Trophoblast cell (in vitro differentiated cells and primary cell): ENCODE data around the gene GINS3.

ENCODE experiments used
- DNase-seq, 2 donors: peaks; one replicate each; pipeline ENCODE4 v3.0.0-alpha.2; 2016
- H2AFZ ChIP-seq: 2 replicates; pipeline ENCODE4 v1.6.1; 2013; ENCODE audit warnings: low read length, moderate library complexity, mild to moderate bottlenecking; ENCODE audit not compliant: insufficient read depth, poor library complexity
- H2AK5ac ChIP-seq: 2 replicates; pipeline ENCODE4 v1.6.1; 2013; ENCODE audit warnings: mild to moderate bottlenecking, low read length
- H2BK120ac ChIP-seq: 2 replicates; pipeline ENCODE4 v1.6.1; 2013; ENCODE audit warnings: low read length, mild to moderate bottlenecking, moderate library complexity; ENCODE audit not compliant: insufficient read depth, poor library complexity
- H2BK12ac ChIP-seq: 2 replicates; pipeline ENCODE4 v1.6.1; 2013; ENCODE audit warnings: mild to moderate bottlenecking, low read length, moderate library complexity
- H2BK5ac ChIP-seq: 2 replicates; pipeline ENCODE4 v1.6.1; 2013; ENCODE audit warnings: low read length, low read depth, moderate library complexity, mild to moderate bottlenecking; ENCODE audit not compliant: poor library complexity
- H3K14ac ChIP-seq: 2 replicates; pipeline ENCODE4 v1.6.1; 2013; ENCODE audit warnings: mild to moderate bottlenecking, low read length
- H3K18ac ChIP-seq: 2 replicates; pipeline ENCODE4 v1.6.1; 2013; ENCODE audit warnings: mild to moderate bottlenecking, low read length
- H3K23ac ChIP-seq: 2 replicates; pipeline ENCODE4 v1.6.1; 2013; ENCODE audit warnings: low read length
- H3K27ac ChIP-seq: 2 replicates; pipeline ENCODE4 v1.5.1; 2013; ENCODE audit warnings: low read depth, mild to moderate bottlenecking, inconsistent platforms, low read length, moderate library complexity
- H3K27me3 ChIP-seq: 2 replicates; pipeline ENCODE4 v1.6.1; 2013; ENCODE audit warnings: inconsistent platforms, mild to moderate bottlenecking, low read length, moderate library complexity; ENCODE audit not compliant: insufficient read depth
- H3K36me3 ChIP-seq, 2 experiments: 1 replicate in 1 of 2; 2 replicates in 1 of 2; pipeline ENCODE4 v1.6.1; 2013; ENCODE audit warnings: low read length in 2 of 2, mild to moderate bottlenecking in 2 of 2, moderate library complexity in 1 of 2; ENCODE audit not compliant: insufficient read depth in 2 of 2, control insufficient read depth in 1 of 2
- H3K4ac ChIP-seq: 2 replicates; pipeline ENCODE4 v1.6.1; 2013; ENCODE audit warnings: low read depth, mild to moderate bottlenecking, low read length, moderate library complexity
- H3K4me1 ChIP-seq, 2 experiments: 1 replicate in 1 of 2; 2 replicates in 1 of 2; pipeline ENCODE4 v1.6.1; 2013; ENCODE audit warnings: low read length in 2 of 2, mild to moderate bottlenecking in 2 of 2, moderate library complexity in 1 of 2; ENCODE audit not compliant: insufficient read depth in 2 of 2, control insufficient read depth in 1 of 2
- H3K4me2 ChIP-seq: 2 replicates; pipeline ENCODE4 v1.6.1; 2013; ENCODE audit warnings: inconsistent platforms, mild to moderate bottlenecking, low read length, moderate library complexity
- H3K4me3 ChIP-seq: 2 replicates; pipeline ENCODE4 v1.5.1; 2013; ENCODE audit warnings: mild to moderate bottlenecking, low read depth, low read length, inconsistent platforms
- H3K79me1 ChIP-seq: one replicate; pipeline ENCODE4 v1.6.1; 2013; ENCODE audit warnings: low read length
- H3K79me2 ChIP-seq: 2 replicates; pipeline ENCODE4 v1.6.1; 2013; ENCODE audit warnings: low read length, mild to moderate bottlenecking; ENCODE audit not compliant: control insufficient read depth, insufficient read depth, poor library complexity
- H3K9ac ChIP-seq: 2 replicates; pipeline ENCODE4 v1.6.1; 2013; ENCODE audit warnings: mild to moderate bottlenecking, low read length
- H3K9me3 ChIP-seq: 2 replicates; pipeline ENCODE4 v1.6.1; 2013; ENCODE audit warnings: low read depth, mild to moderate bottlenecking, control low read depth, inconsistent platforms, low read length; ENCODE audit not compliant: insufficient read depth
- H4K12ac ChIP-seq: 2 replicates; pipeline ENCODE4 v1.6.1; 2013; ENCODE audit warnings: low read depth, mild to moderate bottlenecking, low read length, moderate library complexity
- H4K8ac ChIP-seq: 2 replicates; pipeline ENCODE4 v1.6.1; 2013; ENCODE audit warnings: low read depth, mild to moderate bottlenecking, low read length, moderate library complexity
- H4K91ac ChIP-seq: one replicate; pipeline ENCODE4 v1.6.1; 2013; ENCODE audit warnings: low read depth, mild to moderate bottlenecking, low read length, moderate library complexity
- WGBS: extraction: QIAGEN DNeasy Blood & Tissue Kit; methylation state at CpG from one replicate; pipeline ENCODE4 v1.1.7; 2013; ENCODE audit warnings: missing lambda C conversion rate; ENCODE audit not compliant: insufficient read length, insufficient coverage; ENCODE audit errors: extremely low coverage; 5-methylcytosine and 5-hydroxymethylcytosine counted together

Gene GINS3

DNA sequence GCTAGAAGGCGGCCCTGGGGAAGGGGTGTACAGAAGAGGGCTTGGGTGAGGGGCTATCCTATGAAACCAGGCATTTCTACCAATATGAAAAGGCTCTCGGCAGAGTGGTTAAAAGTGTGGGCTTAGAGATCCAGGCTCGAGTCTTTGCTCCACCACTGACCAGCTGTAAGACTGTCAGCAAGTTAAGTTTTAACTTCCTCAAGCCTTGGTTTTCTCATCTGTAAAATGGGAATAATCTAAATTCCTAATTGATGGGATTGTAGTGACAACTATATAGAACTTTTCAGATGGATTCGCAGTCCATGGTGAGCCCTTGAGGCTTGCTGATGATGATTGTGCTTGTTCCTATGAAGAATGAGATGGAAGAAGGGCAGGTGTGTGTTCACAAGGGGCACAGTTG is 57.0 kb downstream of the GINS3 start:
- Histone ChIP-seq H4K91ac (no peak overlapping the region), H3K79me1 (no peaks in the 10 kb centered on the region), H2BK12ac (no peak overlapping the region), H4K12ac (no peak overlapping the region), H3K27me3 (no peaks in the 10 kb centered on the region), H3K36me3 (no peaks in the 10 kb centered on the region), H2AK5ac (no peak overlapping the region), H3K4me3 (no peak overlapping the region), H3K4me2 (no peak overlapping the region), H3K23ac (no peak overlapping the region), H3K4me1 (no peaks in the 10 kb centered on the region), H2BK120ac (no peak overlapping the region), H3K79me2 (no peaks in the 10 kb centered on the region), H2AFZ (no peak overlapping the region), H3K18ac (no peak overlapping the region), H3K4ac (no peak overlapping the region), H3K27ac (no peak overlapping the region), H4K8ac (no peak overlapping the region), H3K9me3 (no peaks in the 10 kb centered on the region), H3K9ac (no peak overlapping the region), H3K14ac (no peak overlapping the region), H2BK5ac (no peak overlapping the region)
- DNase-seq: no peak
- no CpG with 5 or more reads among the region's 4 CpGs for WGBS

DNA sequence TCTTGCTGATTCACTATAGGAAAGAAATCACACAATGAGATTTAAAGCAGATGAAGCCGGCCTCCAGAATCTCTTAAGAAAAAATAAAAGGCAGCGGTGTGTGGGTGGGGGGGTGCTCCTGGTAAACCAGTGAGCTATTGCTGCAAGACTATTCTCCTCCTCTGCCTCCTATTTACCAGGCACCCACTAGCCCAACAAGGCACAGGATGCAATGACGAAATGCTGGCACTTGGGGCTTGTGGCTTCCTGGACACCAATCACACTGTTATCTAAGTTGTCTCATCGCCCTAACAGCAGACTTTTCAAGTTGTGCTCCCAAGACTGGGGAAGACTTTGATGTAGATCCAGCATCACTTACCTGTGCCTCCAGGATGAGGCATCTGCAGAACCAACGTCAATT is 57.5 kb downstream of the GINS3 start:
- no peak overlapping the region for H2BK12ac ChIP-seq
- H2AFZ ChIP-seq: no peak overlapping the region
- no peaks in the 10 kb centered on the region for H3K79me2 ChIP-seq
- H3K9me3 ChIP-seq: no peaks in the 10 kb centered on the region
- H3K27ac ChIP-seq: no peak overlapping the region
- WGBS: no CpG with 5 or more reads among the region's 5 CpGs
- H3K4me1 ChIP-seq: no peaks in the 10 kb centered on the region
- H3K9ac ChIP-seq: no peak overlapping the region
- no peaks in the 10 kb centered on the region for H3K27me3 ChIP-seq
- H3K18ac ChIP-seq: no peak overlapping the region
- H3K4me2 ChIP-seq: no peak overlapping the region
- no peak overlapping the region for H3K4ac ChIP-seq
- H3K14ac ChIP-seq: no peak overlapping the region
- no peak overlapping the region for H2AK5ac ChIP-seq
- H4K91ac ChIP-seq: no peak overlapping the region
- H2BK120ac ChIP-seq: no peak overlapping the region
- no peak overlapping the region for H4K12ac ChIP-seq
- no peaks in the 10 kb centered on the region for H3K36me3 ChIP-seq
- DNase-seq: no peak
- no peak overlapping the region for H3K23ac ChIP-seq
- H4K8ac ChIP-seq: no peak overlapping the region
- H3K4me3 ChIP-seq: no peak overlapping the region
- H3K79me1 ChIP-seq: no peaks in the 10 kb centered on the region
- H2BK5ac ChIP-seq: no peak overlapping the region

DNA sequence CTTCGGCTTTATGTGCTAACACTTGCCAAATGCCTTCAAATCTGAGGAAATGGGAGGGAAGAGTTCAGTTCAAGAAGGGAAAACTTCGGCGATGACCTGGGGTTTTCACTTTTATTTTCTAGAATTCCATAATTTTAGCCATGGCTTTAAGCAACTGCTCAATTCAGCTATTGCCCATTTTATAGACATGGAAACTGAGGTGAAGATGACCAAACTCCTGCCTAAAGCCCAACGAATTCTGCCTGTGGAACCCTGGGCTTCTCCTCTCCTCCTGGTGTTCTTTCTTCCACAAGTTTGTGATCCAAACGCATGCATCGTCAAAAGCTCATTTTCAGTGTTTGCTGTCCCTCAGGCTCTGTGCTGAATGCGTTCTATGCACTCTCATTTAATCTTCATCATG is 58.3 kb downstream of the GINS3 start:
- Histone ChIP-seq H2AK5ac (no peak overlapping the region), H4K12ac (no peak overlapping the region), H3K9ac (no peak overlapping the region), H3K4ac (no peak overlapping the region), H2AFZ (no peak overlapping the region), H3K14ac (no peak overlapping the region), H3K79me1 (no peaks in the 10 kb centered on the region), H3K18ac (no peak overlapping the region), H3K79me2 (no peaks in the 10 kb centered on the region), H2BK120ac (no peak overlapping the region), H3K27me3 (no peaks in the 10 kb centered on the region), H3K23ac (no peak overlapping the region), H3K4me3 (no peak overlapping the region), H4K8ac (no peak overlapping the region), H2BK5ac (no peak overlapping the region), H3K4me2 (no peak overlapping the region), H3K27ac (no peak overlapping the region), H2BK12ac (no peak overlapping the region), H4K91ac (no peak overlapping the region), H3K36me3 (no peaks in the 10 kb centered on the region), H3K9me3 (no peaks in the 10 kb centered on the region), H3K4me1 (no peaks in the 10 kb centered on the region)
- DNase-seq: no peak
- no CpG with 5 or more reads among the region's 7 CpGs for WGBS

DNA sequence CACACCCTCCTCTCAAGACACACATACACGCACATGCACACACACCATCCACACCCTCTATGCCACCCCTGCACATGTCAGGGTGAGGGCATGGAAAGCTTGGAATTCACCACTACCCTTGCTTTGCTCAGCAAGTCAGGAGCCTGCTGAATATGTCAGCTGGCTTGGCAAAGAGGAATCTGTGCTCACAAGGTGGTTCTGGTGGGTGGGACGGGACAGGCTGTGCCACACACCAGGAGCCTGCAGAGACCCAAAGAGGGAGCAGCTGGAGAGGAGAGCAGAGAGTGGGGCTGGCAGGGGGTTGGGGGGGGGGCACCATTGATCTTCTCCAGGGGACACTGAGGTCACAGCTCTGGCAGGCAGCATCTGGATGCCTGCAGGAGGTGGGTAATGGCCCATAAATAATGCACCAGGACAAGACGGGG is 59.0 kb downstream of the GINS3 start:
- H3K79me2 ChIP-seq: no peaks in the 10 kb centered on the region
- no peak overlapping the region for H2BK12ac ChIP-seq
- no peak overlapping the region for H3K9ac ChIP-seq
- H3K27me3 ChIP-seq: no peaks in the 10 kb centered on the region
- H3K23ac ChIP-seq: no peak overlapping the region
- no peak overlapping the region for H2BK120ac ChIP-seq
- no peak overlapping the region for H3K4ac ChIP-seq
- H3K36me3 ChIP-seq: no peaks in the 10 kb centered on the region
- H3K27ac ChIP-seq: no peak overlapping the region
- H4K91ac ChIP-seq: no peak overlapping the region
- H2BK5ac ChIP-seq: no peak overlapping the region
- no peak for DNase-seq
- no CpG with 5 or more reads among the region's 3 CpGs for WGBS
- no peak overlapping the region for H3K4me3 ChIP-seq
- no peaks in the 10 kb centered on the region for H3K79me1 ChIP-seq
- no peak overlapping the region for H3K18ac ChIP-seq
- H2AFZ ChIP-seq: no peak overlapping the region
- H3K9me3 ChIP-seq: no peaks in the 10 kb centered on the region
- no peak overlapping the region for H4K12ac ChIP-seq
- no peak overlapping the region for H2AK5ac ChIP-seq
- no peak overlapping the region for H3K4me2 ChIP-seq
- no peak overlapping the region for H3K14ac ChIP-seq
- no peaks in the 10 kb centered on the region for H3K4me1 ChIP-seq
- H4K8ac ChIP-seq: no peak overlapping the region
